ENCODE measurements around the gene TUFT1. TPM values are rescaled to one million over a fixed set of nuclear protein-coding genes. Genes with fewer than 3 reads are reported as not detected.
"Not testable (repeated sequence)": the region's sequence is repeated elsewhere in the genome, so short reads cannot be mapped to it uniquely, and the experiment has no call there.

Gene TUFT1
- total RNA-seq, 2 experiments from 2014 or later: 1.7 to 2.5 TPM

- Mint-ChIP-seq H3K27ac (no peak overlapping the region), H3K36me3 (no peaks in the 10 kb centered on the region), H3K9me3 (ENCODE audit: low read depth) (no peaks in the 10 kb centered on the region), H3K4me1 (peaks cover 10% of the 10 kb centered on the region), H3K27me3 (no peaks in the 10 kb centered on the region), H3K4me3 (no peak overlapping the region)
- CTCF ChIA-PET: interaction anchor here (3.5 kb wide), 1 partner anchor 13 kb away, joined by 23 read pairs; no protein-coding TSS in a partner anchor
- no peak for ATAC-seq
- no peak for DNase-seq
Observed at GRCh38 chr1:151581451-151581850, 41.3 kb downstream of the TUFT1 start.

GRCh38 chr1:151581921-151582320 is 41.8 kb downstream of the TUFT1 start:
- no peak for ATAC-seq
- H3K36me3 Mint-ChIP-seq: no peaks in the 10 kb centered on the region
- no peaks in the 10 kb centered on the region for H3K27me3 Mint-ChIP-seq
- H3K4me3 Mint-ChIP-seq: no peak overlapping the region
- DNase-seq: no peak
- CTCF ChIA-PET: interaction anchor here (0.8 to 3.5 kb wide), 2 partner anchors 12 to 28 kb away, joined by 3 to 23 read pairs; no protein-coding TSS in a partner anchor
- peaks cover 10% of the 10 kb centered on the region for H3K4me1 Mint-ChIP-seq
- H3K9me3 Mint-ChIP-seq (ENCODE audit: low read depth): no peaks in the 10 kb centered on the region
- H3K27ac Mint-ChIP-seq: no peak overlapping the region

DNA sequence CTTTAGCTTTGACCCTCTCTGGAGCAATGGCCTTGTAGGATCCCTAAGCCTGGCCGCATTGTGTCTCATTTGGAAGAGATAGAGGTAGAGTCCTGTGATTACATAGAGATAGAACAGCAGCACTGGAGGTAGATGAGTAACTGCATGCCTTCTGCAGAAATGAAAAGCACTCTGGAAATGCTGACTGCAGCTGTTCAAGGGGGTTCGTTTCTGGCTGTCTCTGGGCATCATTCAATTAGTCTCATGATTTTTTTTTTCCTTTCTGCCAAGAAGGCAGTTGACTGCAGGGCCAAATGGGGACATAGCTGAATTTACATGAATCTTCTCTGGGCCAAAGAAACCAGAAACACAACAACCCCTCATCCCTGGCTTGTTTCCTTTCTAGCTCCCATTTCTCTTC is 43.7 kb downstream of the TUFT1 start:
- Mint-ChIP-seq H3K4me1 (peaks cover 6% of the 10 kb centered on the region), H3K27me3 (no peaks in the 10 kb centered on the region), H3K4me3 (no peak overlapping the region), H3K9me3 (ENCODE audit: low read depth) (no peaks in the 10 kb centered on the region), H3K27ac (no peak overlapping the region), H3K36me3 (no peaks in the 10 kb centered on the region)
- CTCF ChIA-PET: no interaction called here
- no peak for DNase-seq
- ATAC-seq: no peak

GRCh38 chr1:151584278-151584677 is 44.2 kb downstream of the TUFT1 start:
- H3K4me3 Mint-ChIP-seq: no peak overlapping the region
- H3K4me1 Mint-ChIP-seq: peaks cover 1% of the 10 kb centered on the region
- H3K9me3 Mint-ChIP-seq (ENCODE audit: low read depth): no peaks in the 10 kb centered on the region
- ATAC-seq (no peak), DNase-seq (no peak)
- CTCF ChIA-PET: no interaction called here
- H3K27ac Mint-ChIP-seq: no peak overlapping the region
- no peaks in the 10 kb centered on the region for H3K36me3 Mint-ChIP-seq
- peaks cover 4% of the 10 kb centered on the region for H3K27me3 Mint-ChIP-seq

- H3K36me3 Mint-ChIP-seq: no peaks in the 10 kb centered on the region
- peaks cover 4% of the 10 kb centered on the region for H3K27me3 Mint-ChIP-seq
- ATAC-seq: no peak
- no peak overlapping the region for H3K4me3 Mint-ChIP-seq
- H3K27ac Mint-ChIP-seq: no peak overlapping the region
- no peak for DNase-seq
- CTCF ChIA-PET: no interaction called here
- H3K4me1 Mint-ChIP-seq: peaks cover 1% of the 10 kb centered on the region
- no peaks in the 10 kb centered on the region for H3K9me3 Mint-ChIP-seq (ENCODE audit: low read depth)
Observed at GRCh38 chr1:151584780-151585179, 44.7 kb downstream of the TUFT1 start.

GRCh38 chr1:151585622-151586021 is 45.5 kb downstream of the TUFT1 start:
- DNase-seq: no peak
- Mint-ChIP-seq H3K27ac (no peak overlapping the region), H3K9me3 (ENCODE audit: low read depth) (no peaks in the 10 kb centered on the region), H3K4me3 (no peak overlapping the region), H3K27me3 (peaks cover 8% of the 10 kb centered on the region), H3K36me3 (no peaks in the 10 kb centered on the region), H3K4me1 (peaks cover 1% of the 10 kb centered on the region)
- CTCF ChIA-PET: interaction anchor here (0.8 kb wide), 1 partner anchor 10 kb away, joined by 3 read pairs; no protein-coding TSS in a partner anchor
- no peak for ATAC-seq

GRCh38 chr1:151590961-151591360 is 50.9 kb downstream of the TUFT1 start:
- Mint-ChIP-seq H3K9me3 (ENCODE audit: low read depth) (no peaks in the 10 kb centered on the region), H3K27me3 (peaks cover 15% of the 10 kb centered on the region), H3K27ac (no peak overlapping the region), H3K4me1 (peaks cover 8% of the 10 kb centered on the region), H3K4me3 (no peak overlapping the region), H3K36me3 (no peaks in the 10 kb centered on the region)
- CTCF ChIA-PET: interaction anchor here (1.1 kb wide), 1 partner anchor 130 kb away, joined by 3 read pairs; no protein-coding TSS in a partner anchor
- ATAC-seq: no peak
- DNase-seq: no peak

- peaks cover 8% of the 10 kb centered on the region for H3K4me1 Mint-ChIP-seq
- peak overlapping the region; percentile 33 for H3K4me3 Mint-ChIP-seq
- H3K27ac Mint-ChIP-seq: no peak overlapping the region
- no peaks in the 10 kb centered on the region for H3K9me3 Mint-ChIP-seq (ENCODE audit: low read depth)
- ATAC-seq (peak; percentile 21), DNase-seq (no peak)
- H3K36me3 Mint-ChIP-seq: no peaks in the 10 kb centered on the region
- CTCF ChIA-PET: interaction anchor here (0.6 to 2.7 kb wide), 50 partner anchors 12 to 317 kb away, joined by 3 to 25 read pairs (median 4); partner anchors contain the start of genes C2CD4D, MRPL9, RORC and THEM5
- H3K27me3 Mint-ChIP-seq: peaks cover 15% of the 10 kb centered on the region
Observed at GRCh38 chr1:151593730-151594129, 53.6 kb downstream of the TUFT1 start.

- H3K36me3 Mint-ChIP-seq: no peaks in the 10 kb centered on the region
- peaks cover 12% of the 10 kb centered on the region for H3K27me3 Mint-ChIP-seq
- H3K27ac Mint-ChIP-seq: no peak overlapping the region
- H3K4me1 Mint-ChIP-seq: peaks cover 8% of the 10 kb centered on the region
- no peaks in the 10 kb centered on the region for H3K9me3 Mint-ChIP-seq (ENCODE audit: low read depth)
- ATAC-seq: peak; percentile 98
- CTCF ChIA-PET: interaction anchor here (0.6 to 2.7 kb wide), 55 partner anchors 10 to 316 kb away, joined by 3 to 25 read pairs (median 4); partner anchors contain the start of genes C2CD4D, MRPL9, RORC and THEM5
- peak; percentile 89 for DNase-seq
- peak overlapping the region; percentile 33 for H3K4me3 Mint-ChIP-seq
Observed at GRCh38 chr1:151594143-151594625, 54.1 kb downstream of the TUFT1 start.

GRCh38 chr1:151596166-151596953 is 56.3 kb downstream of the TUFT1 start:
- Mint-ChIP-seq H3K4me1 (peaks cover 8% of the 10 kb centered on the region), H3K27me3 (peaks cover 5% of the 10 kb centered on the region), H3K4me3 (no peak overlapping the region), H3K36me3 (no peaks in the 10 kb centered on the region), H3K9me3 (ENCODE audit: low read depth) (no peaks in the 10 kb centered on the region), H3K27ac (no peak overlapping the region)
- CTCF ChIA-PET: interaction anchor here (0.9 to 1.2 kb wide), 5 partner anchors 14 to 405 kb away, joined by 3 to 4 read pairs (median 3); no protein-coding TSS in a partner anchor
- DNase-seq (no peak), ATAC-seq (no peak)

- H3K27me3 Mint-ChIP-seq: peaks cover 23% of the 10 kb centered on the region
- not testable (repeated sequence) for H3K4me1 Mint-ChIP-seq; H3K4me3 Mint-ChIP-seq; DNase-seq; H3K36me3 Mint-ChIP-seq; ATAC-seq; H3K9me3 Mint-ChIP-seq (ENCODE audit: low read depth); H3K27ac Mint-ChIP-seq
- CTCF ChIA-PET: interaction anchor here (1.1 kb wide), 1 partner anchor 286 kb away, joined by 4 read pairs; no protein-coding TSS in a partner anchor
Observed at GRCh38 chr1:151602550-151602949, 62.4 kb downstream of the TUFT1 start.

DNA sequence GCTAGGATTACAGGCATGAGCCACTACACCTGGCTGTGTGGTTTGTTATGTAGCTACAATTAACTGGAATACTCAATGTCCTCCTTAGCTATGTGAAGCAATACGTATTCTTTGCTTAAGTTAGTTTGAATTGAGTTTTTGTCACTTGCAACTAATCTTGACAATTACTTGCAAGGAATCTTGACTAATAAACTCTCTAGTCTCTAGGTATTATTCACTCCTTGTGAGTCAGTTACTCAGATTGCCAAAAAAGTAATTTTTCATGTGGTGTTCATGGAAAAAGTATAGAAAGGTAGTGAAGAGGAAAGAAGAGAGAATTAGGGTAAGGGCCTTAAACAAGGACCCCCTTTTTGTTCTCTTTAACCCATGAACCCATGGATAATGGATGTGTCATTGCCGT is 64.2 kb downstream of the TUFT1 start:
- H3K36me3 Mint-ChIP-seq: no peaks in the 10 kb centered on the region
- no peaks in the 10 kb centered on the region for H3K9me3 Mint-ChIP-seq (ENCODE audit: low read depth)
- no peak for DNase-seq
- no peaks in the 10 kb centered on the region for H3K4me1 Mint-ChIP-seq
- no peak overlapping the region for H3K4me3 Mint-ChIP-seq
- no peak for ATAC-seq
- H3K27ac Mint-ChIP-seq: no peak overlapping the region
- H3K27me3 Mint-ChIP-seq: peaks cover 27% of the 10 kb centered on the region
- CTCF ChIA-PET: interaction anchor here (1.1 to 1.5 kb wide), 2 partner anchors 9 to 130 kb away, joined by 4 to 5 read pairs; no protein-coding TSS in a partner anchor

DNA sequence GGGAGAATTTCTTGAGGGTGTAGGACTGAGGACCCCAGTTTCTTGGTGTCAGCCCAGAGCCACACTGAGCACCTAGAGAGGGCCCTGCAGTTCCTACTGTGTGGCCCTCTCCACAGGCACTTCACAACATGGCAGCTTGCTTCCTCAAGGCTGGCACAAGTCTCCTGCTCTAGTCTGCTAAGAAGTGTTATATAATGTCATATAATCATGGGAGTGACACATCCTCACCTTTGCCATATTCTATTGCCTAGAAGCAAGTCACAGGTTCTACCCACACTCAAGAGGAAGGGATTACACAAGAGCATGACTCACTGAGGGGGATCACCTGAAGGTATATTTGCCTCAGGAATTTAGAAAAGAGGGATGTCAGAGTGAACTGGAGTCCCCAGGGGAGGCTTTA is 66.3 kb downstream of the TUFT1 start:
- ATAC-seq (no peak), DNase-seq (no peak)
- Mint-ChIP-seq H3K27ac (no peak overlapping the region), H3K36me3 (no peaks in the 10 kb centered on the region), H3K4me1 (peaks cover 3% of the 10 kb centered on the region), H3K4me3 (no peak overlapping the region), H3K9me3 (ENCODE audit: low read depth) (no peaks in the 10 kb centered on the region), H3K27me3 (peaks cover 27% of the 10 kb centered on the region)
- CTCF ChIA-PET: interaction anchor here (1.0 to 2.4 kb wide), 2 partner anchors 13 to 231 kb away, joined by 3 to 12 read pairs; no protein-coding TSS in a partner anchor
